ENCODE data around the gene CD22. TPM values are rescaled to one million over a fixed set of nuclear protein-coding genes. Genes with fewer than 3 reads are reported as not detected.
"Not testable (repeated sequence)": the region's sequence is repeated elsewhere in the genome, so short reads cannot be mapped to it uniquely, and the experiment has no call there.

The CD22 gene
- total RNA-seq, 1 donor from 2014 or later: not detected

DNA sequence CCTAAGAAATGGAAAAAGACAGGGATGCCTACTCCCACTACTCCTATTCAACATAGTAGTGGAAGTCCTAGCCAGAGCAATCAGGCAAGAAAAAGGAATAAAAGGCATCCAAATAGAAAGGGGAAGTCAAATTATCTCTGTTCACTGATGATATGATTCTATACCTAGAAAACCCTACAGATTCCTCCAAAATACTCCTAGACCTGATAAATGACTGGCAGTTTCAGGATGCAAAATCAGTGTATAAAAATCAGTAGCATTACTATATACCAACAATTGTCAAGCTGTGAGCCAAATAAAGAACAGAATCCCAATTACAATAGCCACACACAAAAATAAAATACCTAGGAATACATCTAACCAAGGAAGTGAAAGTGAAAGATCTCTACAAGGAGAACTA lies 40.5 kb downstream of the CD22 start:
- H3K9me3 Mint-ChIP-seq (ENCODE audit: unreplicated experiment): peaks cover 2% of the 10 kb centered on the region

DNA sequence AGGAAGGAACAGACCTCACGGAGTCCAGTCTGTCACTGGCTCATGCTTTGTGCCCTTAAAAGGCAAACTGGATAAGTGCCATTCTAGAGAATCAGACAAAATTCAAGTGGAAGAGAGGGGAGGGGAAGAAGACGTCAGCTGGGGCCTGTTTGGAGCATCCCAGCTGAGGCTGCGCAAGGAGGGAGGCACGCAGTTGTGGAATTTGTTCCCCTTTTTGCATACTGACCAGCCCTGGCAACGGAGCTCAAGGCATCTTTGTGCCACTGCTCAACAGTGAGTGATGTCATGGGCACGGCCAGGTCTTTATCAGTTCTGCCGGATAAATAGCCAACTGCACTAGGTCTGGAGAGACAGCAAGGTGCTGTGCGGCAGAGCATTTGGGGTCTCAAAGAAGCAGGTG lies 41.7 kb downstream of the CD22 start, which contains the start of gene GPR42:
Gene GPR42 (plus strand): TSS at position 347 of the 400 bp plus-strand sequence. CDS start 292 bp downstream, outside the sequence.
- no peaks in the 10 kb centered on the region for H3K4me1 Mint-ChIP-seq (ENCODE audit: low read depth, unreplicated experiment)
- no peak within 1 kb of the TSS for H3K4me3 Mint-ChIP-seq (ENCODE audit: unreplicated experiment)
- peaks cover 3% of the 10 kb centered on the region for H3K9me3 Mint-ChIP-seq (ENCODE audit: unreplicated experiment)
- H3K36me3 Mint-ChIP-seq (ENCODE audit: unreplicated experiment): peaks cover 5% of the 10 kb centered on the region
- peaks cover 2% of the 10 kb centered on the region for H3K27me3 Mint-ChIP-seq (ENCODE audit: unreplicated experiment)
- H3K27ac Mint-ChIP-seq (ENCODE audit: unreplicated experiment): no peak within 1 kb of the TSS
- no peak for DNase-seq
- TF ChIP-seq, protein P1, sequence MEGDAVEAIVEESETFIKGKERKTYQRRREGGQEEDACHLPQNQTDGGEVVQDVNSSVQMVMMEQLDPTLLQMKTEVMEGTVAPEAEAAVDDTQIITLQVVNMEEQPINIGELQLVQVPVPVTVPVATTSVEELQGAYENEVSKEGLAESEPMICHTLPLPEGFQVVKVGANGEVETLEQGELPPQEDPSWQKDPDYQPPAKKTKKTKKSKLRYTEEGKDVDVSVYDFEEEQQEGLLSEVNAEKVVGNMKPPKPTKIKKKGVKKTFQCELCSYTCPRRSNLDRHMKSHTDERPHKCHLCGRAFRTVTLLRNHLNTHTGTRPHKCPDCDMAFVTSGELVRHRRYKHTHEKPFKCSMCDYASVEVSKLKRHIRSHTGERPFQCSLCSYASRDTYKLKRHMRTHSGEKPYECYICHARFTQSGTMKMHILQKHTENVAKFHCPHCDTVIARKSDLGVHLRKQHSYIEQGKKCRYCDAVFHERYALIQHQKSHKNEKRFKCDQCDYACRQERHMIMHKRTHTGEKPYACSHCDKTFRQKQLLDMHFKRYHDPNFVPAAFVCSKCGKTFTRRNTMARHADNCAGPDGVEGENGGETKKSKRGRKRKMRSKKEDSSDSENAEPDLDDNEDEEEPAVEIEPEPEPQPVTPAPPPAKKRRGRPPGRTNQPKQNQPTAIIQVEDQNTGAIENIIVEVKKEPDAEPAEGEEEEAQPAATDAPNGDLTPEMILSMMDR (IDR thresholded peaks at IDR 0.05; ENCODE audit: partially characterized antibody, unreplicated experiment): no peak

More for the DNA sequence above, 40.5 kb downstream of the CD22 start:
- H3K4me1 Mint-ChIP-seq (ENCODE audit: low read depth, unreplicated experiment): no peaks in the 10 kb centered on the region
- H3K36me3 Mint-ChIP-seq (ENCODE audit: unreplicated experiment): no peaks in the 10 kb centered on the region
- H3K27me3 Mint-ChIP-seq (ENCODE audit: unreplicated experiment): no peaks in the 10 kb centered on the region
- no peak for DNase-seq
- TF ChIP-seq, protein P1 (IDR thresholded peaks at IDR 0.05; ENCODE audit: partially characterized antibody, unreplicated experiment): no peak
- no peak overlapping the region for H3K27ac Mint-ChIP-seq (ENCODE audit: unreplicated experiment)
- no peak overlapping the region for H3K4me3 Mint-ChIP-seq (ENCODE audit: unreplicated experiment)

DNA sequence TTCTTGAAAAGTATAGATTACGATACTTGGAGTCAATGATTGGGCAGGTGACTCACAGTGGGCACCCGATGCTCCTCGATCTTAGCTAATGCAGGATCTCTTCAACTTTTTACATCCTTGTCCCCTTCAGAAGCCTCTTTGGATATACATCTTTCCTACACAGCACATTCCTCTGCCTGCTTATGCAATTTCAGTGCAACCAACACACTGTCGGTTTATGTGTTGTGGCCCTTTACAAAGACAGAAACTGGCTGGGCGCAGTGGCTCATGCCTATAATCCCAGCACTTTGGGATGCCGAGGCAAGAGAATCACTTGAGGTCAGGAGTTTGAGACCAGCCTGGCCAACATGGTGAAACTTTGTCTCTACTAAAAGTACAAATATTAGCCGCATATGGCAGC lies 44.5 kb downstream of the CD22 start:
- Mint-ChIP-seq H3K36me3 (ENCODE audit: unreplicated experiment) (peaks cover 5% of the 10 kb centered on the region), H3K27me3 (ENCODE audit: unreplicated experiment) (peaks cover 5% of the 10 kb centered on the region), H3K4me1 (ENCODE audit: low read depth, unreplicated experiment) (no peaks in the 10 kb centered on the region), H3K9me3 (ENCODE audit: unreplicated experiment) (peaks cover 3% of the 10 kb centered on the region), H3K4me3 (ENCODE audit: unreplicated experiment) (no peak overlapping the region), H3K27ac (ENCODE audit: unreplicated experiment) (no peak overlapping the region)
- DNase-seq: no peak
- TF ChIP-seq, protein P1 (IDR thresholded peaks at IDR 0.05; ENCODE audit: partially characterized antibody, unreplicated experiment): no peak

DNA sequence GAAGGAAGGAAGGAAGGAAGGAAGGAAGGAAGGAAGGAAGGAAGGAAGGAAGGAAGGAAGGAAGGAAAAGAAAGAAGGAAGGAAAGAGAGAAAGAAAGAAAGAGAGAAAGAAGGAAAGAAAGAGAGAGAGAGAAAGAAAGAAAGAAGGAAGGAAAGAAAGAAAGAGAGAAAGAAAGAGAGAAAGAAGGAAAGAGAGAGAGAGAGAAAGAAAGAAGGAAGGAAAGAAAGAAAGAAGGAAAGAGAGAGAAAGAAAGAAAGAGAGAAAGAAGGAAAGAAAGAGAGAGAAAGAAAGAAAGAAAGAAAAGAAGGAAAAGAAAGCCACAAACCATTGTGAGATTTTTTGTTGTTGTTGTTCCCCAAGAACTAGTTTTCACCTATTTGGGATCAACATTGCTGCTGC lies 45.0 kb downstream of the CD22 start:
- H3K27me3 Mint-ChIP-seq (ENCODE audit: unreplicated experiment); H3K4me3 Mint-ChIP-seq (ENCODE audit: unreplicated experiment); H3K36me3 Mint-ChIP-seq (ENCODE audit: unreplicated experiment); H3K9me3 Mint-ChIP-seq (ENCODE audit: unreplicated experiment); DNase-seq; H3K4me1 Mint-ChIP-seq (ENCODE audit: low read depth, unreplicated experiment); H3K27ac Mint-ChIP-seq (ENCODE audit: unreplicated experiment): not testable (repeated sequence)

- Mint-ChIP-seq H3K27ac (ENCODE audit: unreplicated experiment) (no peak overlapping the region), H3K9me3 (ENCODE audit: unreplicated experiment) (peaks cover 5% of the 10 kb centered on the region), H3K27me3 (ENCODE audit: unreplicated experiment) (peaks cover 5% of the 10 kb centered on the region), H3K4me3 (ENCODE audit: unreplicated experiment) (no peak overlapping the region), H3K4me1 (ENCODE audit: low read depth, unreplicated experiment) (no peaks in the 10 kb centered on the region), H3K36me3 (ENCODE audit: unreplicated experiment) (peaks cover 5% of the 10 kb centered on the region)
- DNase-seq: no peak
- TF ChIP-seq, protein P1 (IDR thresholded peaks at IDR 0.05; ENCODE audit: partially characterized antibody, unreplicated experiment): no peak
Measured at GRCh38 chr19:35375505-35376307, 46.7 kb downstream of the CD22 start.
